H9 (cell line): ENCODE data around the gene TCF7L2. TPM values are rescaled to one million over a fixed set of nuclear protein-coding genes. Genes with fewer than 3 reads are reported as not detected.
A peak's percentile ranks its signal among the peaks of the same experiment; 100 is the strongest.

Experiments used
- DNase-seq: peaks from one replicate; pipeline ENCODE4 v3.0.0-alpha.2; 2017
- H2AFZ ChIP-seq: one replicate; pipeline ENCODE4 v1.6.1; 2013; ENCODE audit warnings: mild to moderate bottlenecking, low read length, control low read depth, moderate library complexity
- H2AK5ac ChIP-seq: 2 replicates; pipeline ENCODE4 v1.6.1; 2013; ENCODE audit warnings: low read length, control low read depth, mixed read lengths; ENCODE audit not compliant: insufficient read length
- H2BK120ac ChIP-seq: one replicate; pipeline ENCODE4 v1.6.1; 2013; ENCODE audit warnings: low read depth, mild to moderate bottlenecking, low read length, control low read depth, inconsistent platforms; ENCODE audit not compliant: poor library complexity, severe bottlenecking
- H2BK12ac ChIP-seq: 2 replicates; pipeline ENCODE4 v1.6.1; 2013; ENCODE audit warnings: low read length, control low read depth, mixed read lengths, low read depth; ENCODE audit not compliant: insufficient read length
- H2BK15ac ChIP-seq: 2 replicates; pipeline ENCODE4 v1.6.1; 2013; ENCODE audit warnings: low read depth, low read length, control low read depth
- H2BK20ac ChIP-seq: one replicate; pipeline ENCODE4 v1.6.1; 2013; ENCODE audit warnings: low read depth, mild to moderate bottlenecking, low read length, control low read depth, inconsistent platforms; ENCODE audit not compliant: poor library complexity, severe bottlenecking
- H2BK5ac ChIP-seq: 2 replicates; pipeline ENCODE4 v1.6.1; 2013; ENCODE audit warnings: low read length, control low read depth, mixed read lengths; ENCODE audit not compliant: insufficient read length
- H3K14ac ChIP-seq: 2 replicates; pipeline ENCODE4 v1.6.1; 2013; ENCODE audit warnings: low read length, control low read depth; ENCODE audit not compliant: insufficient read depth
- H3K18ac ChIP-seq: 2 replicates; pipeline ENCODE4 v1.6.1; 2013; ENCODE audit warnings: low read depth, mild to moderate bottlenecking, mixed read lengths, low read length, control low read depth; ENCODE audit not compliant: insufficient read length
- H3K23ac ChIP-seq: 2 replicates; pipeline ENCODE4 v1.6.1; 2013; ENCODE audit warnings: low read length, control low read depth, mixed read lengths, low read depth; ENCODE audit not compliant: insufficient read length
- H3K23me2 ChIP-seq: 2 replicates; pipeline ENCODE4 v1.6.1; 2013; ENCODE audit warnings: low read depth, mild to moderate bottlenecking, mixed read lengths, low read length, control low read depth; ENCODE audit not compliant: insufficient read length, poor library complexity, severe bottlenecking
- H3K27ac ChIP-seq: 2 replicates; pipeline ENCODE4 v1.5.1; 2013; ENCODE audit warnings: low read length, control low read depth, mixed read lengths, low read depth; ENCODE audit not compliant: insufficient read length
- H3K27me3 ChIP-seq: 2 replicates; pipeline ENCODE4 v1.6.1; 2013; ENCODE audit warnings: low read length, control low read depth, inconsistent platforms; ENCODE audit not compliant: insufficient read depth
- H3K4ac ChIP-seq: 2 replicates; pipeline ENCODE4 v1.6.1; 2013; ENCODE audit warnings: low read depth, mild to moderate bottlenecking, control low read depth, inconsistent platforms, low read length, moderate library complexity
- H3K4me1 ChIP-seq: 2 replicates; pipeline ENCODE4 v1.6.1; 2013; ENCODE audit warnings: low read length, control low read depth, inconsistent platforms; ENCODE audit not compliant: insufficient read depth
- H3K4me2 ChIP-seq: 2 replicates; pipeline ENCODE4 v1.6.1; 2013; ENCODE audit warnings: low read length, control low read depth, mixed read lengths; ENCODE audit not compliant: insufficient read length, insufficient read depth
- H3K56ac ChIP-seq: 2 replicates; pipeline ENCODE4 v1.6.1; 2013; ENCODE audit warnings: low read depth, mild to moderate bottlenecking, mixed read lengths, low read length, control low read depth; ENCODE audit not compliant: insufficient read length
- H3K79me1 ChIP-seq: 2 replicates; pipeline ENCODE4 v1.6.1; 2013; ENCODE audit warnings: low read depth, mild to moderate bottlenecking, moderate library complexity, low read length, control low read depth, inconsistent platforms; ENCODE audit not compliant: insufficient read depth, poor library complexity, severe bottlenecking
- H3K79me2 ChIP-seq: 2 replicates; pipeline ENCODE4 v1.6.1; 2013; ENCODE audit warnings: low read length, control low read depth, inconsistent platforms; ENCODE audit not compliant: insufficient read depth
- H3K9ac ChIP-seq: 2 replicates; pipeline ENCODE4 v1.6.1; 2013; ENCODE audit warnings: low read length, control low read depth, mixed read lengths; ENCODE audit not compliant: insufficient read length; ENCODE audit errors: extremely low read depth
- H3K9me3 ChIP-seq: one replicate; pipeline ENCODE4 v1.6.1; 2013; ENCODE audit warnings: low read depth, low read length, inconsistent platforms; ENCODE audit not compliant: control insufficient read depth
- H3T11ph ChIP-seq: one replicate; pipeline ENCODE4 v1.6.1; 2013; ENCODE audit warnings: mild to moderate bottlenecking, low read length, control low read depth, inconsistent platforms
- H4K20me1 ChIP-seq: one replicate; pipeline ENCODE4 v1.6.1; 2013; ENCODE audit not compliant: control insufficient read depth, insufficient read length, insufficient read depth
- H4K5ac ChIP-seq: 2 replicates; pipeline ENCODE4 v1.6.1; 2013; ENCODE audit warnings: low read depth, mild to moderate bottlenecking, mixed read lengths, low read length, control low read depth; ENCODE audit not compliant: insufficient read length
- H4K8ac ChIP-seq: replicated peaks from 2 replicates; pipeline ENCODE4 v1.6.1; 2013; ENCODE audit warnings: low read length, control low read depth, mixed read lengths, low read depth; ENCODE audit not compliant: insufficient read length
- H4K91ac ChIP-seq: 2 replicates; pipeline ENCODE4 v1.6.1; 2013; ENCODE audit warnings: low read depth, mild to moderate bottlenecking, moderate library complexity, mixed read lengths, low read length, control low read depth; ENCODE audit not compliant: insufficient read length
- H3K27ac Mint-ChIP-seq, 3 experiments: 2 replicates in 2 of 3; 3 replicates in 1 of 3; pipeline ENCODE4 v1.8.0; 2020 to 2021; ENCODE audit warnings: mixed read lengths in 3 of 3, mild to moderate bottlenecking in 1 of 3, moderate library complexity in 1 of 3
- H3K27me3 Mint-ChIP-seq: 2 replicates; pipeline ENCODE4 v1.8.0; 2021; ENCODE audit warnings: low read depth, mild to moderate bottlenecking, moderate library complexity, mixed read lengths
- H3K36me3 Mint-ChIP-seq, 3 experiments: 2 replicates in 2 of 3; 3 replicates in 1 of 3; pipeline ENCODE4 v1.8.0; 2020 to 2021; ENCODE audit warnings: low read depth in 3 of 3, mixed read lengths in 3 of 3; ENCODE audit not compliant: insufficient read depth in 1 of 3
- H3K4me1 Mint-ChIP-seq, 2 experiments: 2 replicates each; pipeline ENCODE4 v1.8.0; 2020; ENCODE audit warnings: mixed read lengths in 2 of 2
- H3K4me3 Mint-ChIP-seq, 2 experiments: 2 replicates in 1 of 2; 3 replicates in 1 of 2; pipeline ENCODE4 v1.8.0; 2020 to 2021; ENCODE audit warnings: mild to moderate bottlenecking in 2 of 2, mixed read lengths in 2 of 2, moderate library complexity in 1 of 2
- H3K9me3 Mint-ChIP-seq, 2 experiments: 2 replicates in 1 of 2; 3 replicates in 1 of 2; pipeline ENCODE4 v1.8.0; 2020; ENCODE audit warnings: mild to moderate bottlenecking in 2 of 2, mixed read lengths in 2 of 2, moderate library complexity in 1 of 2
- WGBS: extraction: QIAGEN DNeasy Blood & Tissue Kit; methylation state at CpG from one replicate; pipeline ENCODE4 v1.1.7; 2013; ENCODE audit warnings: missing lambda C conversion rate, low lambda C conversion rate, mixed read lengths; ENCODE audit not compliant: insufficient read length; ENCODE audit errors: extremely low coverage; 5-methylcytosine and 5-hydroxymethylcytosine counted together
- total RNA-seq: library from RNA; stranded (reverse); gene quantifications from 2 replicates; pipeline ENCODE4 v1.2.1, GENCODE V29; 2021
- TF ChIP-seq, protein P1 (sequence below): fragments of 200-600 bp; sonication (generic); conservative IDR thresholded peaks from 3 replicates; pipeline ENCODE4 v1.8.0; 2021; ENCODE audit warnings: antibody characterized with exemption, mild to moderate bottlenecking

Gene TCF7L2
- total RNA-seq, 1 experiment from 2014 or later, result 71.1 TPM

DNA sequence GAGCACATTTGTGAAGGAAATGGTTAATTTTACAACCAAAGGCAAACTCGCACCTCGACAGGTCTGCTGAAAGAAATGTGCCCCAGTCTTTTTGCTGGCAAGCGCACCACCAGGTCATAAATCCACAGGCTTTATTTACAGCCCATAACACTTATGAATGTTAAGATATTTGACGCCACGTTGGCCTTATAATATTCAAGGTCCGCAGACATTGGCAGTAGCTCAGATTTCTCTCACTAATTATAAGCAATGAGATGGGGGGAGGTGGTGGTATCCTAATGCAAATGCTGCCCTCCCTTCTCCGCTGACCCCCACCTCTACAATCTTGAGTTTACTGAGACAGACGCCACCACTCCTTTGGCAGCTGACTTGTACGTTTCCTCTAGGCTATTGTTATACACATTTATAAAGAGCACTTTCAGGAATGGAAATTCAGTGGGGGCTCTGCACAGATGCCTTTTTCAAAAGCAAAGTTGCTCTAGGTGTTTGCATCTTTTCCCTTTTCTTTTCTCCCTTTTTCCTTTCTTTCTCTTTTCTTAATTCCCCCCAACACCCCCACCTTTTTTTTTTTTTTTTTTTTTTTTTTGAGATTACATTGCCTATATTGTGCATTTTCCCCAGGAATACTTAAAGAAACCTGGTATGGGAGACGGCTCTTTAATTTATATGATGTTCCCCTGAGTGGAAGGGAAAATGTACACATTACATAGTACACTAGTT lies 6.7 kb downstream of the TCF7L2 start:
- Mint-ChIP-seq H3K4me3 (peak overlapping the region; percentile 89 to 98), H3K36me3 (peaks cover 14 to 46% (median 30%) of the 10 kb centered on the region in 3 experiments; a peak in 6 of 7 replicates), H3K9me3 (peaks cover 0 to 2% of the 10 kb centered on the region in 2 experiments; a peak in 2 of 5 replicates), H3K4me1 (peaks cover 80 to 81% of the 10 kb centered on the region in 2 experiments), H3K27me3 (no peaks in the 10 kb centered on the region), H3K27ac (peak overlapping the region; percentile 69 to 98 (median 98))
- Histone ChIP-seq H3K9me3 (no peaks in the 10 kb centered on the region), H4K91ac (no peak overlapping the region), H4K5ac (no peak overlapping the region), H3K4me1 (peaks cover 18% of the 10 kb centered on the region; the same call in 1 of the 2 replicates), H2AK5ac (no peak overlapping the region), H3K27ac (peak overlapping the region; percentile 97), H3K18ac (no peak overlapping the region), H3K56ac (no peak overlapping the region), H2BK15ac (no peak overlapping the region), H4K8ac (no peak overlapping the region), H3K27me3 (no peaks in the 10 kb centered on the region), H3K23me2 (peaks cover 32% of the 10 kb centered on the region), H2BK5ac (no peak overlapping the region), H3T11ph (no peak overlapping the region), H2BK120ac (no peak overlapping the region), H3K79me2 (peaks cover 40% of the 10 kb centered on the region; the same call in 1 of the 2 replicates), H3K23ac (no peak overlapping the region), H2AFZ (no peak overlapping the region), H3K4me2 (peak overlapping the region; percentile 72), H3K9ac (no peak overlapping the region), H3K79me1 (peaks cover 2% of the 10 kb centered on the region), H3K4ac (no peak overlapping the region), H4K20me1 (no peaks in the 10 kb centered on the region), H2BK12ac (no peak overlapping the region), H2BK20ac (no peak overlapping the region), H3K14ac (no peak overlapping the region)
- WGBS, result no CpG with 5 or more reads among the region's 10 CpGs
- TF ChIP-seq, protein P1, sequence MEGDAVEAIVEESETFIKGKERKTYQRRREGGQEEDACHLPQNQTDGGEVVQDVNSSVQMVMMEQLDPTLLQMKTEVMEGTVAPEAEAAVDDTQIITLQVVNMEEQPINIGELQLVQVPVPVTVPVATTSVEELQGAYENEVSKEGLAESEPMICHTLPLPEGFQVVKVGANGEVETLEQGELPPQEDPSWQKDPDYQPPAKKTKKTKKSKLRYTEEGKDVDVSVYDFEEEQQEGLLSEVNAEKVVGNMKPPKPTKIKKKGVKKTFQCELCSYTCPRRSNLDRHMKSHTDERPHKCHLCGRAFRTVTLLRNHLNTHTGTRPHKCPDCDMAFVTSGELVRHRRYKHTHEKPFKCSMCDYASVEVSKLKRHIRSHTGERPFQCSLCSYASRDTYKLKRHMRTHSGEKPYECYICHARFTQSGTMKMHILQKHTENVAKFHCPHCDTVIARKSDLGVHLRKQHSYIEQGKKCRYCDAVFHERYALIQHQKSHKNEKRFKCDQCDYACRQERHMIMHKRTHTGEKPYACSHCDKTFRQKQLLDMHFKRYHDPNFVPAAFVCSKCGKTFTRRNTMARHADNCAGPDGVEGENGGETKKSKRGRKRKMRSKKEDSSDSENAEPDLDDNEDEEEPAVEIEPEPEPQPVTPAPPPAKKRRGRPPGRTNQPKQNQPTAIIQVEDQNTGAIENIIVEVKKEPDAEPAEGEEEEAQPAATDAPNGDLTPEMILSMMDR, result no peak
- peak; percentile 49 for DNase-seq
